HFF-Myc (cell line): ENCODE measurements around the gene DHRS4.
"Not testable (repeated sequence)": the region's sequence is repeated elsewhere in the genome, so short reads cannot be mapped to it uniquely, and the experiment has no call there.

Source experiments
- DNase-seq: peaks from one replicate; pipeline ENCODE4 v3.0.0-alpha.2; 2011; ENCODE audit warnings: low read depth; ENCODE audit errors: extremely low read depth
- H3K4me3 ChIP-seq: replicated peaks from 2 replicates; pipeline ENCODE4 v1.5.1; 2011; ENCODE audit warnings: low read depth, mild to moderate bottlenecking, control low read depth, low read length
- TF ChIP-seq, protein P1 (sequence below): IDR thresholded peaks from 2 replicates; pipeline ENCODE4 v1.5.1; 2012; ENCODE audit warnings: mild to moderate bottlenecking, low read depth, low read length, control low read depth; ENCODE audit errors: missing control alignments

DHRS4 gene

DNA sequence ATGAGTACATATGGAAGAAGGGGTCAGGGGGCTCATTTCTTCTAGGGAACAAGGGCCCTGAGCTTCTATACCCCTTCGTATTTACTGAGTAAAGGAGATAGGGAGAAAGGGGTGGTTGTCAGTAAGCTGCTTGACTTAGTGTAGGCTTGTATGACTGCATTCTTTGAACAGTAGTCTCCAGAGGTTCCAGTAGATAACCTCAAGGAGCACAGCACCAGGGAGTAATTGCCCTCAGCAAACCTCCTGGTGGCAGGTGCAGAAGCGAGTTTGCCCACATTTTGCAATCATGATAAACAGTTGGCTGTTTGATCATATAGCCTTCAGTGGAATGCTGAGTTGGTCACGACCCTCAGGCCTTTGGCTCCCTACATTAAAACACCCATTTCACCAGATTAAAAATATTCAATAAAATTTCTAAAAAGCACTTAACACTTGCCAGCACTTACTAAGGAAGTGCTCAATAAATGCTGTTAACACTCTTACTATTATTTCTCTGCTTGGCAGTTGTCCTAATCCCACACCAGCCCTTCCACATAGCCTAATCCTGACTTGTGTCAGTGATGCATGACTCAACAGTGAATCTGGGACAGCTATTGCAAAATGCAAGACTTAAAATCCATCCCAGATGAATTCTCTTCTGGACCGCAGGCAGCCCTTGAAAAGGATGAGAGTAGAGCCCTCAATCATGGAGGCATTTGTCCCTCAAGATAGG lies 31.5 kb downstream of the DHRS4 start:
- H3K4me3 ChIP-seq, result no peak overlapping the region
- TF ChIP-seq, protein P1, sequence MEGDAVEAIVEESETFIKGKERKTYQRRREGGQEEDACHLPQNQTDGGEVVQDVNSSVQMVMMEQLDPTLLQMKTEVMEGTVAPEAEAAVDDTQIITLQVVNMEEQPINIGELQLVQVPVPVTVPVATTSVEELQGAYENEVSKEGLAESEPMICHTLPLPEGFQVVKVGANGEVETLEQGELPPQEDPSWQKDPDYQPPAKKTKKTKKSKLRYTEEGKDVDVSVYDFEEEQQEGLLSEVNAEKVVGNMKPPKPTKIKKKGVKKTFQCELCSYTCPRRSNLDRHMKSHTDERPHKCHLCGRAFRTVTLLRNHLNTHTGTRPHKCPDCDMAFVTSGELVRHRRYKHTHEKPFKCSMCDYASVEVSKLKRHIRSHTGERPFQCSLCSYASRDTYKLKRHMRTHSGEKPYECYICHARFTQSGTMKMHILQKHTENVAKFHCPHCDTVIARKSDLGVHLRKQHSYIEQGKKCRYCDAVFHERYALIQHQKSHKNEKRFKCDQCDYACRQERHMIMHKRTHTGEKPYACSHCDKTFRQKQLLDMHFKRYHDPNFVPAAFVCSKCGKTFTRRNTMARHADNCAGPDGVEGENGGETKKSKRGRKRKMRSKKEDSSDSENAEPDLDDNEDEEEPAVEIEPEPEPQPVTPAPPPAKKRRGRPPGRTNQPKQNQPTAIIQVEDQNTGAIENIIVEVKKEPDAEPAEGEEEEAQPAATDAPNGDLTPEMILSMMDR, result no peak
- DNase-seq, result peak; percentile 70

- not testable (repeated sequence) for H3K4me3 ChIP-seq, DNase-seq
Observed at GRCh38 chr14:23988223-23988606, 34.6 kb downstream of the DHRS4 start.

GRCh38 chr14:23988607-23989363 lies 35.2 kb downstream of the DHRS4 start, which contains the start of gene DHRS4L2:
TSS of gene DHRS4L2 (plus strand) at chr14:23988929. CDS start at chr14:23988948, 19 bp downstream.
- H3K4me3 ChIP-seq, result peak within 1 kb of the TSS; percentile 16
- not testable (repeated sequence) for DNase-seq

GRCh38 chr14:23989734-23990445 lies 36.3 kb downstream of the DHRS4 start:
- not testable (repeated sequence) for DNase-seq, H3K4me3 ChIP-seq

GRCh38 chr14:23990961-23991360 lies 37.4 kb downstream of the DHRS4 start:
- H3K4me3 ChIP-seq, DNase-seq: not testable (repeated sequence)

GRCh38 chr14:23993042-23993441 lies 39.5 kb downstream of the DHRS4 start:
- DNase-seq, H3K4me3 ChIP-seq: not testable (repeated sequence)

- not testable (repeated sequence) for DNase-seq, H3K4me3 ChIP-seq
Observed at GRCh38 chr14:23996009-23996408, 42.4 kb downstream of the DHRS4 start.

DNA sequence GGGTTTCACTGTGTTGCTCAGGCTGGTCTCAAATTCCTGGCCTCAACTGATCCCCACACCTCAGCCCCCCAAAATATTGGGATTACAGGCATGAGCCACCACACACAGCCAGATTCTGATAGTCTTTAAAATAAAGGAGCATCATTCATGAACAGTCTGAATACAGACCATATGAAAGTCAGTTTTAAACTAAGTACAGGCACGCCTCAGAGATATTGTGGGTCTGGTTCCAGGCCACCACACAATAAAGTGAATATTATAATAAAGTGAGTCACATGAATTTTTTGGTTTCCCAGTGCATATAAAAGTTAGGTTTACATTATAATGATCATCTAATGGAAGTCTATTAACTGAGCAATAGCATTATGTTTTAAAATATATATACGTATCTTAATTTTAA lies 43.3 kb downstream of the DHRS4 start:
- not testable (repeated sequence) for DNase-seq, H3K4me3 ChIP-seq

GRCh38 chr14:23999640-24000039 lies 46.1 kb downstream of the DHRS4 start:
- DNase-seq, result not testable (repeated sequence)

DNA sequence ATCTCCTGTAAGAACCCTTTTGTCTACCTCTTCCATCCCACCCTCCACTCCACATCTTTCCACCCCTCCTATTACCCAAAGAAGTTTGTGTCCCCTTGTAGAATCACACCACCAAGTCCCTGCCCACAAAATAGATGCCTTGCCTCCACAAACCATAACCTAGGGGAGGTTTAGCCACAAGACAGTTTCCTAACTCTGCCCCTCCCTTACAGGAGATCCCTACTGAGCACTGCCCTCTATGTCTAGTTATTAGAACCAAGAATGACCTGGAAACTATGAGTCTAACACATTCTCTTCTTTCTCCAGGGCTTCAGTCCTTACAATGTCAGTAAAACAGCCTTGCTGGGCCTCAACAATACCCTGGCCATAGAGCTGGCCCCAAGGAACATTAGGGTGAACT lies 47.5 kb downstream of the DHRS4 start:
- DNase-seq, result not testable (repeated sequence)

More at GRCh38 chr14:23999640-24000039, 46.1 kb downstream of the DHRS4 start:
- not testable (repeated sequence) for H3K4me3 ChIP-seq

DNA sequence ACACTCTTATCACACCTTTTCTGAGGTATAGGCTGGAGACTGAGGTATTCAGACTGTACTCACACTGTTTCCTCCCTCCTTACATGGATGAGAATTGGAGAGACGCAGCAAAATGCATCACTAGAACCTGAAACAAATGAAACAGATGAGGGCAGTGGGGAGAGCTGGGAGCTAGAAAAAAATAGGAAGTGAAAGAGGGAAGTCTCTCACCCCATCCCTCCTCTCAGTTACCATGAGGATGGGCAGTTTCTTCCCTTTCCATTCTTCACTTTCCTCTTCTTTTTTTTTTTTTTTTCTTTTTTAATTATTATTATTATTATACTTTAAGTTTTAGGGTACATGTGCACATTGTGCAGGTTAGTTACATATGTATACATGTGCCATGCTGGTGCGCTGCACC lies 48.1 kb downstream of the DHRS4 start:
- not testable (repeated sequence) for H3K4me3 ChIP-seq, DNase-seq

More for the DNA sequence above, 47.5 kb downstream of the DHRS4 start:
- H3K4me3 ChIP-seq, result not testable (repeated sequence)

DNA sequence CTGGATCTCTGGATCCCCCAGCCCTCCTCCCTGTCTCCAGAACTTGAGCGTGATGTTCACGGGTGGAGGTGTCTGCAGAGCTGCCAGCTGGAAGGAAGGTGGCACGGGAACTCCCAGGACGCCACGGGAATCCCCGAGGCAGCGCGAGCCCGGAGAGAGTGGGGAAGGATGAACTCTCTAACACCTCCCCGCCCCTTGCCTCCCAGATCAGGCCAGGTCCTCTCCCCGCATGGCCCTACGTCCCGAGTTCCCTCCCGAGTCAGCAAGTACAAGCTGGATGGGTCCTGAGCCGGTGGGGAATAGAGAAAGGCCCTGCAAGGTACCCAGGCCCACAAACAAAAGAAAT lies 52.9 kb downstream of the DHRS4 start:
- H3K4me3 ChIP-seq, result peak overlapping the region; percentile 28

GRCh38 chr14:24006817-24007652 lies 53.5 kb downstream of the DHRS4 start:
- not testable (repeated sequence) for DNase-seq
- peak overlapping the region; percentile 28 for H3K4me3 ChIP-seq

More for the DNA sequence above, 52.9 kb downstream of the DHRS4 start:
- DNase-seq, result not testable (repeated sequence)
